Heart left ventricle (tissue), 16 donors: ENCODE measurements around the gene SEMA3F. TPM values are rescaled to one million over a fixed set of nuclear protein-coding genes. Genes with fewer than 3 reads are reported as not detected.

Experiments used
- ATAC-seq, 4 donors: fragments of 200-7000 bp; cut with Tn5 transposase; one replicate each; pipeline ENCODE4 v1.9.1; 2020 to 2022; ENCODE audit warnings: moderate library complexity in 4 of 4, mild to moderate bottlenecking in 3 of 4, moderate number of reproducible peaks in 1 of 4
- DNase-seq, 5 donors: peaks; one replicate each; pipeline ENCODE4 v3.0.0-alpha.2; 2020
- H3K27ac ChIP-seq, 12 donors: fragments of 200-600 bp; sonication (generic) in 4 of 12; one replicate each; pipeline versions ENCODE4 v1.5.0 to v1.8.0; 2016 to 2022; ENCODE audit warnings: mild to moderate bottlenecking in 2 of 12
- H3K27me3 ChIP-seq, 9 donors: fragments of 200-600 bp; sonication (generic) in 2 of 9; one replicate each; pipeline versions ENCODE4 v1.5.1 to v1.8.0; 2016 to 2022; ENCODE audit warnings: mild to moderate bottlenecking in 3 of 9
- H3K36me3 ChIP-seq, 9 donors: fragments of 200-600 bp; sonication (generic) in 2 of 9; one replicate each; pipeline versions ENCODE4 v1.5.0 to v1.8.0; 2018 to 2022; ENCODE audit warnings: mild to moderate bottlenecking in 2 of 9
- H3K4me1 ChIP-seq, 12 donors: fragments of 200-600 bp; sonication (generic) in 4 of 12; one replicate each; pipeline versions ENCODE4 v1.5.0 to v1.8.0; 2016 to 2022; ENCODE audit warnings: mild to moderate bottlenecking in 3 of 12
- H3K4me3 ChIP-seq, 12 donors: fragments of 200-600 bp; sonication (generic) in 4 of 12; one replicate each; pipeline versions ENCODE4 v1.5.0 to v1.8.0; 2017 to 2022; ENCODE audit warnings: mild to moderate bottlenecking in 9 of 12, moderate library complexity in 4 of 12
- H3K9me3 ChIP-seq, 12 donors: fragments of 200-600 bp; sonication (generic) in 4 of 12; one replicate each; pipeline versions ENCODE4 v1.5.0 to v1.8.0; 2016 to 2022; ENCODE audit warnings: mild to moderate bottlenecking in 1 of 12
- POLR2A ChIP-seq, 2 donors: fragments of 450-650 bp; IDR thresholded peaks; one replicate each; pipeline ENCODE4 v1.6.1; 2017; ENCODE audit warnings: antibody characterized with exemption in 2 of 2, mild to moderate bottlenecking in 2 of 2, moderate library complexity in 2 of 2
- WGBS, 4 donors: extraction: QIAGEN DNeasy Blood & Tissue Kit in 2 of 4; methylation state at CpG; one replicate each; pipeline versions ENCODE4 v1.1.5 to v1.1.7; 2013 to 2018; 5-methylcytosine and 5-hydroxymethylcytosine counted together
- intact Hi-C, 10 donors: fragments of 100-400 bp; cut with DNase I; formaldehyde crosslinking; loops; one replicate each; pipeline versions ENCODE4 v1.11.1 to v1.14.2; 2022
- polyA plus RNA-seq, 2 donors: library from polyadenylated mRNA; stranded (reverse); fragments of 200-250 nt; gene quantifications; one replicate each; pipeline ENCODE4 v1.2.3, GENCODE V29; 2013
- total RNA-seq, 9 donors: library from RNA; depleted of rRNA in 2 of 9; stranded (reverse); fragments of >200 nt in 2 of 9; fragmentation: NEBNext Ultra II Directional in 3 of 9; extraction: Animal tissue kit (Norgen Biotek cat#: 25700) in 3 of 9; gene quantifications; one replicate each; pipeline versions ENCODE4 v1.1.0 to v1.2.4, GENCODE V29; 2016 to 2023
- TF ChIP-seq, protein P1 (sequence below), 12 donors: fragments of 200-600 bp; sonication (generic) in 4 of 12; IDR thresholded peaks; one replicate each; pipeline versions ENCODE4 v1.5.0 to v1.8.0; 2018 to 2022; ENCODE audit warnings: antibody characterized with exemption in 12 of 12, mild to moderate bottlenecking in 5 of 12
- donor health status: ischemic (EF 13 %, LVEDD 7.1; RV severe dilation, severe dysfunction).
- donor health status: healthy with polysubstance abuse.
- donor health status: DM: no; HTN: yes; CAD: no.
- donor health status: DM: no; HTN: no; CAD: no.
- donor health status: ischemic (EF 25% LVEDD 6.9; RV normal size, moderate dysfunction).
- donor health status: ischemic (EF 25% LVEDD 5.7; RV mildly dilated, moderate dysfunction).
- donor health status: healthy.
- donor health status: DM: yes; HTN: yes; CAD: no.
- donor health status: ischemic (EF 35%, LVEDD 5.7; RV mildly dilated, moderate dysfunction).
- donor health status: nonischemic (EF 11% LVEDD 7.7; RV severe dilation, severe dysfunction).
- donor health status: DM: yes; HTN: yes; CAD: no.
- donor health status: PGD.
- donor health status: ischemic (EF 29% LVEDD 5.4; RV normal size, mild dysfunction).
- donor health status: nonischemic (EF 23%, LVEDD 6.1; RV moderate dilation, normal function).

SEMA3F gene
- total and polyA plus RNA-seq, 11 donors = 6.1 to 94.1 (median 11.3) TPM

DNA sequence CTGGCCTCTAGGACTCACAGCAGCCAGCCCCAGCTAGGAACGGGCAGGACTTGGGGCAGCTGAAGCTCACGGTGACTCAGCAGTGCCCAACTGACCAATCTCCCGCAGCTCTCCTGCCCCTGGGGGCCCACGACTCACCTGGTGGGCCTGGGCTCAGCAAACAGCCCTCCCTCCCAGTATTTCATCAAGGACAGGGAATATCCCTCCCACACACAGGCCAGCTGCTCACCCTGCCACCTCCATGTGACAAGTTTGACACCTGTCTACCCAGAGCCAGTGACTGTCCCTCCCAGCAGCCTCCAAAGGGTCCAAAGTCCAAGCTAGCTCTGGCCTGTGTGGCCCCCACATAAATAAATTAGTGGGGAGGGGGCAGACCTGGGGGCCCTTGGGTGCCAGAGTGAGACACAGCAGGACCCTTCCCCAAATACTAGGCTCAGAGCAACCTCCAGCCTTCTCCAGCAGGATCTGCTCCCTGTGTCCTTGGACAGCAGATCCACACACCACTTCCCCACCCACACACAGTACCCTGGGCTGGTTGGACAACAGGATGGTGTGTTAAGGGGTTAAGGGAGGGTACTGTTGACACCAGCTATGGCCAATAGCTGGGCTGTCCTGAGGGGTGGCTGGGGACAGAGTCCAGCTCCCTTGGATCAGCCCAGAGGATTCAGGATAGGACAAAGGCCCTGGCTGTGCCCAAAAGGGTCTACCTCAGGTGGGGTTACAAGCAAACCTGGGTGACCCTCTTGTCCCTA lies 40.6 kb downstream of the SEMA3F start:
- H3K9me3 ChIP-seq = no peaks in the 10 kb centered on the region
- ATAC-seq (no peak), DNase-seq (no peak)
- 67 to 82% (median 69%) methylated on average over 4 of the region's 4 CpGs for WGBS, 4 donors
- H3K36me3 ChIP-seq = no peaks in the 10 kb centered on the region
- intact Hi-C loops = loop anchor here in 4 of 10 donors (2.0 to 10.0 kb wide), 4 partner anchors 31 to 349 kb away; no protein-coding TSS in a partner anchor
- no peak for TF ChIP-seq POLR2A (IDR thresholded peaks at IDR 0.05)
- TF ChIP-seq, protein P1, sequence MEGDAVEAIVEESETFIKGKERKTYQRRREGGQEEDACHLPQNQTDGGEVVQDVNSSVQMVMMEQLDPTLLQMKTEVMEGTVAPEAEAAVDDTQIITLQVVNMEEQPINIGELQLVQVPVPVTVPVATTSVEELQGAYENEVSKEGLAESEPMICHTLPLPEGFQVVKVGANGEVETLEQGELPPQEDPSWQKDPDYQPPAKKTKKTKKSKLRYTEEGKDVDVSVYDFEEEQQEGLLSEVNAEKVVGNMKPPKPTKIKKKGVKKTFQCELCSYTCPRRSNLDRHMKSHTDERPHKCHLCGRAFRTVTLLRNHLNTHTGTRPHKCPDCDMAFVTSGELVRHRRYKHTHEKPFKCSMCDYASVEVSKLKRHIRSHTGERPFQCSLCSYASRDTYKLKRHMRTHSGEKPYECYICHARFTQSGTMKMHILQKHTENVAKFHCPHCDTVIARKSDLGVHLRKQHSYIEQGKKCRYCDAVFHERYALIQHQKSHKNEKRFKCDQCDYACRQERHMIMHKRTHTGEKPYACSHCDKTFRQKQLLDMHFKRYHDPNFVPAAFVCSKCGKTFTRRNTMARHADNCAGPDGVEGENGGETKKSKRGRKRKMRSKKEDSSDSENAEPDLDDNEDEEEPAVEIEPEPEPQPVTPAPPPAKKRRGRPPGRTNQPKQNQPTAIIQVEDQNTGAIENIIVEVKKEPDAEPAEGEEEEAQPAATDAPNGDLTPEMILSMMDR (IDR thresholded peaks at IDR 0.05) = no peak
- peaks cover 12 to 45% (median 21%) of the 10 kb centered on the region in 9 donors for H3K27me3 ChIP-seq
- H3K4me1 ChIP-seq = peaks cover 3 to 25% (median 14%) of the 10 kb centered on the region in 12 donors
- H3K4me3 ChIP-seq = no peak overlapping the region
- H3K27ac ChIP-seq = no peak overlapping the region

DNA sequence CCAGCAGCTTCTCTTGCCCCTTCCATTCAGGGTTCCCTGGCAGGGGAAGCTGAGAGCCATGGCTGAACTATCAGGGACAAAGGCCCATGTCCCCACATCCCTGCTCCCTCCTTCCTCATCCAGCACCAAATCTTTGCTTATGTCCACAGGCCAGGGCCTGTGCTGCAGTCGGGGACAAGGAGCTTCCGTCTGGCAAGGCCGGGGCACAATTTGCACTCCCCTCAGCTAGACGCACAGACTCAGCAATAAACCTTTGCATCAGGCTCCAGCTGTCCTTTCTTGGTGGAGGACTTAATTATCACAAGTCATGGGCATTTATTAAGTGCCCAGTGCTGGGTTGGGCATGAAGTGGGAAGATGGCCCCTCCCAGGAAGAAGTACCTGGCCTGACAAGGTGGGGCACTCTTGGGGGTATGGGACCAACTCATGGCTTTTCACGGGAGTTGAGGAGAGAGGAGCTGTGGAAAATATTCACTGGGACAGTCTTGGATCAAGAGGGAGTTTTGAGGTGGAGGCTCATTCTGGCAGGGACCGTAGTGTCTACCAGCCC lies 41.2 kb downstream of the SEMA3F start:
- 73 to 86% (median 80%) methylated on average over 6 of the region's 6 CpGs for WGBS, 4 donors
- intact Hi-C loops = loop anchor here in 2 of 10 donors (2.0 to 10.0 kb wide), 2 partner anchors 76 to 348 kb away; no protein-coding TSS in a partner anchor
- H3K27ac ChIP-seq = no peak overlapping the region
- H3K27me3 ChIP-seq = peaks cover 12 to 45% (median 23%) of the 10 kb centered on the region in 9 donors
- no peaks in the 10 kb centered on the region for H3K36me3 ChIP-seq
- H3K4me3 ChIP-seq = no peak overlapping the region
- ATAC-seq (no peak), DNase-seq (no peak)
- H3K9me3 ChIP-seq = no peaks in the 10 kb centered on the region
- no peak for TF ChIP-seq POLR2A (IDR thresholded peaks at IDR 0.05)
- TF ChIP-seq, protein P1 (IDR thresholded peaks at IDR 0.05) = no peak
- H3K4me1 ChIP-seq = peaks cover 3 to 25% (median 14%) of the 10 kb centered on the region in 12 donors

DNA sequence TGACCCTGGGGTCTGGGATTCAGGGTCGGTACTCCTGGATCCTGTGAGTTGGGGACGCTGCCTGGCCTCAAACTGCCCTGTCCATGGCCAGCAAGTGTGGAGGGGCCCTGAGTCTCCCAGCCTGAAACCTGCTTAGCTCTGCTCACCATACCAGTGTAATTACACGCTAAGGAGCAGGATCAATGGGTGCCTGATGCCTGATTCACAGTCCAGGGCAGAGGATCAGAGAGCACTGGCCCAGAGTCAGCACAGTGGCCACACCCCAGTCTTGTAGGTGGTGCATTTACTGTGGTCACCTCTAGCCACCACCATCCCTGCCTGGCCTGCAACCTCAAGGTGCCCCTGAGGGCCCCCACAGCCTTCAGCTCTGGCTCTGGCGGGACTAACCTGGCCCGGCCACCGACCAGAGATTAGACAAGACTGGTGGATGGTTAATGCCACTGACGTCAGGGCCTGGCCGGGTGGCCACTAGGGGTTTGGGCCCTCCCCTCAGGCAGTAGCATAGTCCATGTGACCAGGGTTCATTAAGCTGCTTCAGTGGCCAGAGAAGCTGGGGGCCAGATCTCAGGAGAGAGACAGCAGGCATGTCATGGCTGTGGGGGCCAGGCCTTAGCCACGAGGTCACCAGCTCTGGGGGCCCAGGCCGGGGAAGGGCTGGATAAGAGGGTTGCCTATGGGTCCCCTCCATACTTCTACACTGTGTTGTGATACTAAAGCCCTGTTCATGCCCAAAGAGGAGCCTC lies 46.6 kb downstream of the SEMA3F start:
- intact Hi-C loops = no loop called here
- ATAC-seq (no peak), DNase-seq (peak in 1 of 5 donors; percentile 56)
- TF ChIP-seq, protein P1 (IDR thresholded peaks at IDR 0.05) = no peak
- TF ChIP-seq POLR2A (IDR thresholded peaks at IDR 0.05) = no peak
- H3K27me3 ChIP-seq = peaks cover 0 to 62% (median 16%) of the 10 kb centered on the region in 9 donors
- H3K9me3 ChIP-seq = no peaks in the 10 kb centered on the region
- H3K36me3 ChIP-seq = no peaks in the 10 kb centered on the region
- no peak overlapping the region for H3K4me3 ChIP-seq
- H3K4me1 ChIP-seq = peaks cover 0 to 28% (median 12%) of the 10 kb centered on the region in 12 donors
- H3K27ac ChIP-seq = no peak overlapping the region
- 66 to 77% (median 75%) methylated on average over 7 to 10 of the region's 10 CpGs for WGBS, 4 donors
